Breast epithelium (tissue), 3 donors: ENCODE results near the gene FHDC1.

Source experiments
- POLR2A ChIP-seq: fragments of 450-650 bp; IDR thresholded peaks from one replicate; pipeline ENCODE4 v1.6.1; 2016; ENCODE audit warnings: antibody characterized with exemption, mild to moderate bottlenecking, moderate library complexity
- POLR2AphosphoS5 ChIP-seq, 3 donors: sonication (generic); formaldehyde crosslinking; IDR thresholded peaks; one replicate each; pipeline ENCODE4 v1.6.1; 2017; ENCODE audit warnings: antibody characterized with exemption in 3 of 3
- TF ChIP-seq, protein P1 (sequence below), 3 donors: fragments of 450-650 bp; IDR thresholded peaks; one replicate each; pipeline ENCODE4 v1.5.1; 2016 to 2017; ENCODE audit warnings: antibody characterized with exemption in 3 of 3, mild to moderate bottlenecking in 3 of 3, moderate library complexity in 3 of 3

DNA sequence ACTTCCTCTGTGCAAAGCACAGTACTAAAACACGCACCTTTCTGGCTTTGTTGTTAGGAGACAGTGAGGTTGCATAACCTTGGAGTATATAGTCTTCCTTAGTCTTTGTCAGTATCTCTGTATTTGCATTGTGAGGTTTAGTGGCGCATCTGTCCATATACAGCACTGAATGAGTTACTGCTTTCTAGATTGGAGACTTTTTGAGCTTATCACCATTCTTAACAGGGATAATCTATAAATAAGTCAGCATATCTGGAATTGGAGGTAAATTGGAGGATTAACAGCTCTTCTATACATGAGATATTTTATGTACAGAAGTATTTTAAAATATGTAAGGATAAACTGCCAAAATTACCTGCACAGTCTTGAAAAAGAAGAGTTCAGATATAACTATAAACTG is 4.3 kb downstream of the FHDC1 start:
- TF ChIP-seq, protein P1, sequence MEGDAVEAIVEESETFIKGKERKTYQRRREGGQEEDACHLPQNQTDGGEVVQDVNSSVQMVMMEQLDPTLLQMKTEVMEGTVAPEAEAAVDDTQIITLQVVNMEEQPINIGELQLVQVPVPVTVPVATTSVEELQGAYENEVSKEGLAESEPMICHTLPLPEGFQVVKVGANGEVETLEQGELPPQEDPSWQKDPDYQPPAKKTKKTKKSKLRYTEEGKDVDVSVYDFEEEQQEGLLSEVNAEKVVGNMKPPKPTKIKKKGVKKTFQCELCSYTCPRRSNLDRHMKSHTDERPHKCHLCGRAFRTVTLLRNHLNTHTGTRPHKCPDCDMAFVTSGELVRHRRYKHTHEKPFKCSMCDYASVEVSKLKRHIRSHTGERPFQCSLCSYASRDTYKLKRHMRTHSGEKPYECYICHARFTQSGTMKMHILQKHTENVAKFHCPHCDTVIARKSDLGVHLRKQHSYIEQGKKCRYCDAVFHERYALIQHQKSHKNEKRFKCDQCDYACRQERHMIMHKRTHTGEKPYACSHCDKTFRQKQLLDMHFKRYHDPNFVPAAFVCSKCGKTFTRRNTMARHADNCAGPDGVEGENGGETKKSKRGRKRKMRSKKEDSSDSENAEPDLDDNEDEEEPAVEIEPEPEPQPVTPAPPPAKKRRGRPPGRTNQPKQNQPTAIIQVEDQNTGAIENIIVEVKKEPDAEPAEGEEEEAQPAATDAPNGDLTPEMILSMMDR (IDR thresholded peaks at IDR 0.05): no peak
- TF ChIP-seq POLR2AphosphoS5 (IDR thresholded peaks at IDR 0.05) (no peak), POLR2A (no peak)
